GM23338 (cell line): ENCODE measurements around the gene BCAS3. TPM values are rescaled to one million over a fixed set of nuclear protein-coding genes. Genes with fewer than 3 reads are reported as not detected.

Experiments used
- ATAC-seq: fragments of 200-7000 bp; cut with Tn5 transposase; 3 replicates; pipeline ENCODE4 v1.9.1; 2020
- DNase-seq: peaks from one replicate; pipeline ENCODE4 v3.0.0-alpha.2; 2015; ENCODE audit warnings: low spot score
- H2AFZ ChIP-seq: fragments of 200-600 bp; sonication (generic); 2 replicates; pipeline ENCODE4 v1.8.0; 2016; ENCODE audit warnings: antibody characterized with exemption, mild to moderate bottlenecking, moderate library complexity
- H3F3A ChIP-seq: fragments of 200-600 bp; sonication (generic); replicated peaks from 2 replicates; pipeline ENCODE4 v1.8.0; 2017; ENCODE audit warnings: antibody characterized with exemption, mixed run types, low read depth
- H3K27ac ChIP-seq: fragments of 200-600 bp; sonication (generic); 2 replicates; pipeline ENCODE4 v1.6.1; 2016; ENCODE audit warnings: low read depth
- H3K27me3 ChIP-seq: fragments of 200-600 bp; sonication (generic); 2 replicates; pipeline ENCODE4 v1.8.0; 2016; ENCODE audit warnings: mild to moderate bottlenecking, mixed run types, moderate library complexity; ENCODE audit not compliant: insufficient read depth
- H3K36me3 ChIP-seq: fragments of 200-600 bp; sonication (generic); 2 replicates; pipeline ENCODE4 v1.8.0; 2016; ENCODE audit warnings: mild to moderate bottlenecking; ENCODE audit not compliant: insufficient read depth
- H3K4me1 ChIP-seq: fragments of 200-600 bp; sonication (generic); 2 replicates; pipeline ENCODE4 v1.8.0; 2016; ENCODE audit warnings: mild to moderate bottlenecking, moderate library complexity; ENCODE audit not compliant: insufficient read depth
- H3K4me2 ChIP-seq: fragments of 200-600 bp; sonication (generic); 2 replicates; pipeline ENCODE4 v1.7.1; 2017; ENCODE audit warnings: mixed run types
- H3K4me3 ChIP-seq: fragments of 200-600 bp; sonication (generic); 2 replicates; pipeline ENCODE4 v1.6.1; 2016; ENCODE audit warnings: mixed run types
- H3K79me2 ChIP-seq: fragments of 200-600 bp; sonication (generic); replicated peaks from 2 replicates; pipeline ENCODE4 v1.8.0; 2017; ENCODE audit warnings: mild to moderate bottlenecking; ENCODE audit not compliant: insufficient read depth
- H3K9me2 ChIP-seq: fragments of 200-600 bp; sonication (generic); 2 replicates; pipeline ENCODE4 v1.8.0; 2017; ENCODE audit not compliant: insufficient read depth
- H4K20me1 ChIP-seq: fragments of 200-600 bp; sonication (generic); replicated peaks from 2 replicates; pipeline ENCODE4 v1.8.0; 2017; ENCODE audit warnings: mild to moderate bottlenecking; ENCODE audit not compliant: insufficient read depth
- H3K27ac Mint-ChIP-seq: 2 replicates; pipeline ENCODE4 v1.8.0; 2020; ENCODE audit warnings: inconsistent platforms, mild to moderate bottlenecking, moderate library complexity, mixed read lengths
- H3K27me3 Mint-ChIP-seq: 3 replicates; pipeline ENCODE4 v1.8.0; 2022; ENCODE audit warnings: low read depth, mild to moderate bottlenecking, moderate library complexity, mixed read lengths, inconsistent platforms; ENCODE audit not compliant: insufficient read depth, poor library complexity
- H3K36me3 Mint-ChIP-seq: 3 replicates; pipeline ENCODE4 v1.8.0; 2021; ENCODE audit warnings: low read depth, mild to moderate bottlenecking, inconsistent platforms, moderate library complexity, mixed read lengths
- H3K4me1 Mint-ChIP-seq: 3 replicates; pipeline ENCODE4 v1.8.0; 2020; ENCODE audit warnings: mild to moderate bottlenecking, inconsistent platforms, mixed read lengths
- H3K4me3 Mint-ChIP-seq: 3 replicates; pipeline ENCODE4 v1.8.0; 2021; ENCODE audit warnings: moderate library complexity, mild to moderate bottlenecking, inconsistent platforms, mixed read lengths
- H3K9me3 Mint-ChIP-seq: 3 replicates; pipeline ENCODE4 v1.8.0; 2020; ENCODE audit warnings: moderate library complexity, mild to moderate bottlenecking, inconsistent platforms, mixed read lengths
- CREB1 ChIP-seq: fragments of 250-450 bp; sonication (Bioruptor Pico); IDR thresholded peaks from 2 replicates; pipeline ENCODE4 v1.5.0; 2020; ENCODE audit warnings: low read depth, mild to moderate bottlenecking, moderate library complexity
- EZH2 ChIP-seq: fragments of 200-600 bp; sonication (generic); IDR thresholded peaks from one replicate; pipeline ENCODE4 v1.8.0; 2017; ENCODE audit warnings: antibody characterized with exemption, mild to moderate bottlenecking, low read depth; ENCODE audit not compliant: unreplicated experiment
- EZH2phosphoT487 ChIP-seq: fragments of 200-600 bp; sonication (generic); IDR thresholded peaks from one replicate; pipeline ENCODE4 v1.8.1; 2018; ENCODE audit warnings: antibody characterized with exemption; ENCODE audit not compliant: unreplicated experiment
- JUNB ChIP-seq: IDR thresholded peaks from one replicate; pipeline ENCODE4 v1.6.1; 2016; ENCODE audit warnings: antibody characterized with exemption; ENCODE audit not compliant: unreplicated experiment
- NANOG ChIP-seq: IDR thresholded peaks from 2 replicates; pipeline ENCODE4 v1.6.1; 2016; ENCODE audit warnings: antibody characterized with exemption, borderline replicate concordance
- STAT1 ChIP-seq: IDR thresholded peaks from one replicate; pipeline ENCODE4 v1.6.1; 2016; ENCODE audit warnings: antibody characterized with exemption; ENCODE audit not compliant: unreplicated experiment
- ZNF114 ChIP-seq: fragments of 250-450 bp; sonication (Bioruptor Pico); IDR thresholded peaks from 2 replicates; pipeline ENCODE4 v1.5.0; 2020; ENCODE audit warnings: mild to moderate bottlenecking, moderate library complexity
- ZNF331 ChIP-seq: fragments of 250-450 bp; sonication (Bioruptor Pico); IDR thresholded peaks from 2 replicates; pipeline ENCODE4 v1.5.0; 2020; ENCODE audit warnings: low read depth, mild to moderate bottlenecking, moderate library complexity
- polyA plus RNA-seq: library from polyadenylated mRNA; unstranded; fragments of >200 nt; fragmentation: Nextera tagmentation; extraction: Ambion mirVana; gene quantifications from 2 replicates; pipeline ENCODE4 v1.2.1, GENCODE V29; 2016
- total RNA-seq: library from RNA; depleted of rRNA; stranded (reverse); fragments of >200 nt; shearing (Covaris generic); gene quantifications from 2 replicates; pipeline ENCODE4 v1.2.3, GENCODE V29; 2014
- TF ChIP-seq, protein P1 (sequence below): fragments of 250-450 bp; sonication (Bioruptor Pico); IDR thresholded peaks from 2 replicates; pipeline ENCODE4 v1.5.0; 2020; ENCODE audit warnings: mild to moderate bottlenecking, moderate library complexity
- TF ChIP-seq, protein P2 (sequence below): IDR thresholded peaks from 2 replicates; pipeline ENCODE4 v1.6.1; 2016; ENCODE audit warnings: antibody characterized with exemption
- TF ChIP-seq, protein P3 (sequence below): IDR thresholded peaks from one replicate; pipeline ENCODE4 v1.6.1; 2018; ENCODE audit warnings: antibody characterized with exemption; ENCODE audit not compliant: unreplicated experiment

The BCAS3 gene
- total and polyA plus RNA-seq, 2 experiments from 2014 or later: 8.2 to 28.0 TPM

DNA sequence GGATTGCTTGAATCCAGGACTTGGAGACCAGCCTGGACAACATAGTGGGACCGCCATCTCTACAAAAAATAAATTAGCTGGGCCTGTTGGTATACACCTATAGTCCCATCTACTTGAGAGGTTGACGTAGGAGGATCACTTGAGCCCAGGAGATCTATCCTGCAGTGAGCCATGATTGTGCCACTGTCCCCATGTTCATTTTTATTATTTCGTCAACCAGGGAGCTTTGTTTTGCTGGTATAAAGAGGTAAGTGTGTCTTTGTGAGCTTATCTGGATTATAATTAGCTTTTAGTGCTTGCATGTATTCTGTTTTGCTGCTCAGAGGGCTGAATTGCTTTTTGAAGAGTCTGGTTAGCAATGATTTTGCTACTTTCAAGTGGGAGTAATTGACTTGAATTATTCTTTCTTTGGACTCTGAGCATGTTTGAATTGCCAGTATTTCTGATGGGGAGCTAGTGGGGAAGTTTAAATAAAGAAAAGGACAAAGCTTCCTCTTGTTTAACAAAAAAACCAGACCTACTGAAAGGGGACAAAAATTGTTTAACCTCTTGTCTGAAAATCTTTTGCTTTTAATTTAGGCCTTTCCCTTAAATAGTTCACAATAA, 31.6 kb upstream of the BCAS3 start (continued):
- TF ChIP-seq, protein P1, sequence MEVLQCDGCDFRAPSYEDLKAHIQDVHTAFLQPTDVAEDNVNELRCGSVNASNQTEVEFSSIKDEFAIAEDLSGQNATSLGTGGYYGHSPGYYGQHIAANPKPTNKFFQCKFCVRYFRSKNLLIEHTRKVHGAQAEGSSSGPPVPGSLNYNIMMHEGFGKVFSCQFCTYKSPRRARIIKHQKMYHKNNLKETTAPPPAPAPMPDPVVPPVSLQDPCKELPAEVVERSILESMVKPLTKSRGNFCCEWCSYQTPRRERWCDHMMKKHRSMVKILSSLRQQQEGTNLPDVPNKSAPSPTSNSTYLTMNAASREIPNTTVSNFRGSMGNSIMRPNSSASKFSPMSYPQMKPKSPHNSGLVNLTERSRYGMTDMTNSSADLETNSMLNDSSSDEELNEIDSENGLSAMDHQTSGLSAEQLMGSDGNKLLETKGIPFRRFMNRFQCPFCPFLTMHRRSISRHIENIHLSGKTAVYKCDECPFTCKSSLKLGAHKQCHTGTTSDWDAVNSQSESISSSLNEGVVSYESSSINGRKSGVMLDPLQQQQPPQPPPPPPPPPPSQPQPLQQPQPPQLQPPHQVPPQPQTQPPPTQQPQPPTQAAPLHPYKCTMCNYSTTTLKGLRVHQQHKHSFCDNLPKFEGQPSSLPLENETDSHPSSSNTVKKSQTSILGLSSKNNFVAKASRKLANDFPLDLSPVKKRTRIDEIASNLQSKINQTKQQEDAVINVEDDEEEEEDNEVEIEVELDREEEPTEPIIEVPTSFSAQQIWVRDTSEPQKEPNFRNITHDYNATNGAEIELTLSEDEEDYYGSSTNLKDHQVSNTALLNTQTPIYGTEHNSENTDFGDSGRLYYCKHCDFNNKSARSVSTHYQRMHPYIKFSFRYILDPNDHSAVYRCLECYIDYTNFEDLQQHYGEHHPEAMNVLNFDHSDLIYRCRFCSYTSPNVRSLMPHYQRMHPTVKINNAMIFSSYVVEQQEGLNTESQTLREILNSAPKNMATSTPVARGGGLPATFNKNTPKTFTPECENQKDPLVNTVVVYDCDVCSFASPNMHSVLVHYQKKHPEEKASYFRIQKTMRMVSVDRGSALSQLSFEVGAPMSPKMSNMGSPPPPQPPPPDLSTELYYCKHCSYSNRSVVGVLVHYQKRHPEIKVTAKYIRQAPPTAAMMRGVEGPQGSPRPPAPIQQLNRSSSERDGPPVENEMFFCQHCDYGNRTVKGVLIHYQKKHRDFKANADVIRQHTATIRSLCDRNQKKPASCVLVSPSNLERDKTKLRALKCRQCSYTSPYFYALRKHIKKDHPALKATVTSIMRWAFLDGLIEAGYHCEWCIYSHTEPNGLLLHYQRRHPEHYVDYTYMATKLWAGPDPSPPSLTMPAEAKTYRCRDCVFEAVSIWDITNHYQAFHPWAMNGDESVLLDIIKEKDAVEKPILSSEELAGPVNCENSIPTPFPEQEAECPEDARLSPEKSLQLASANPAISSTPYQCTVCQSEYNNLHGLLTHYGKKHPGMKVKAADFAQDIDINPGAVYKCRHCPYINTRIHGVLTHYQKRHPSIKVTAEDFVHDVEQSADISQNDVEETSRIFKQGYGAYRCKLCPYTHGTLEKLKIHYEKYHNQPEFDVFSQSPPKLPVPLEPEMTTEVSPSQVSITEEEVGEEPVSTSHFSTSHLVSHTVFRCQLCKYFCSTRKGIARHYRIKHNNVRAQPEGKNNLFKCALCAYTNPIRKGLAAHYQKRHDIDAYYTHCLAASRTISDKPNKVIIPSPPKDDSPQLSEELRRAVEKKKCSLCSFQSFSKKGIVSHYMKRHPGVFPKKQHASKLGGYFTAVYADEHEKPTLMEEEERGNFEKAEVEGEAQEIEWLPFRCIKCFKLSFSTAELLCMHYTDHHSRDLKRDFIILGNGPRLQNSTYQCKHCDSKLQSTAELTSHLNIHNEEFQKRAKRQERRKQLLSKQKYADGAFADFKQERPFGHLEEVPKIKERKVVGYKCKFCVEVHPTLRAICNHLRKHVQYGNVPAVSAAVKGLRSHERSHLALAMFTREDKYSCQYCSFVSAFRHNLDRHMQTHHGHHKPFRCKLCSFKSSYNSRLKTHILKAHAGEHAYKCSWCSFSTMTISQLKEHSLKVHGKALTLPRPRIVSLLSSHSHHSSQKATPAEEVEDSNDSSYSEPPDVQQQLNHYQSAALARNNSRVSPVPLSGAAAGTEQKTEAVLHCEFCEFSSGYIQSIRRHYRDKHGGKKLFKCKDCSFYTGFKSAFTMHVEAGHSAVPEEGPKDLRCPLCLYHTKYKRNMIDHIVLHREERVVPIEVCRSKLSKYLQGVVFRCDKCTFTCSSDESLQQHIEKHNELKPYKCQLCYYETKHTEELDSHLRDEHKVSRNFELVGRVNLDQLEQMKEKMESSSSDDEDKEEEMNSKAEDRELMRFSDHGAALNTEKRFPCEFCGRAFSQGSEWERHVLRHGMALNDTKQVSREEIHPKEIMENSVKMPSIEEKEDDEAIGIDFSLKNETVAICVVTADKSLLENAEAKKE (CRISPR knock-in tag): no peak
- TF ChIP-seq JUNB: no peak
- TF ChIP-seq EZH2: no peak
- TF ChIP-seq EZH2phosphoT487: no peak
- TF ChIP-seq NANOG: no peak
- no peak for TF ChIP-seq ZNF331 (CRISPR knock-in tag)
- no peak for TF ChIP-seq ZNF114

DNA sequence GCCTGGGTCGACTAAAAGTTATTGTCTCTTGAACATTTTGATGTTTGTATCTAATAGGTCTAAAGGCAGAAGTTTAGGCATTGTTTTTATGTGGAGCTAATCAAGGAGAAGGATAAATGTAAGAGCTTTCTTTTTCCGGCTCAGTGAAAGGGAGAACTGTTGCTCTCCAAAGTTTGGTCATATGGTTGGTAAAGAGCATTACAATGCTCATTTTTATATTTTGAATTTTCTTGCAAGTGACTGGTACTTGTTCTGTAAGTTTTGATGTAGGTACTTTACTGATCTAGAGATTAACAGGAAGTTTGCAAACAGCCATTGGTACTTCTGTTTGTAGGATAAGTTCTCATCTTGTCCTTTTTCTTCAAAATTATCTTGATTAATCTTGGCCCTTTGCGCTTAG, 30.9 kb upstream of the BCAS3 start:
- Histone ChIP-seq H3K4me2 (no peak overlapping the region), H3K9me2 (no peaks in the 10 kb centered on the region), H3F3A (no peaks in the 10 kb centered on the region), H2AFZ (no peak overlapping the region), H3K36me3 (no peaks in the 10 kb centered on the region), H3K4me3 (no peak overlapping the region), H4K20me1 (no peaks in the 10 kb centered on the region; the same call in none of the 2 replicates), H3K27ac (no peak overlapping the region), H3K27me3 (no peaks in the 10 kb centered on the region), H3K79me2 (peaks cover 27% of the 10 kb centered on the region), H3K4me1 (no peaks in the 10 kb centered on the region)
- DNase-seq (no peak), ATAC-seq (no peak)
- peaks cover 29% of the 10 kb centered on the region for H3K36me3 Mint-ChIP-seq
- H3K4me1 Mint-ChIP-seq: no peaks in the 10 kb centered on the region
- peaks cover 8% of the 10 kb centered on the region for H3K27me3 Mint-ChIP-seq
- no peak overlapping the region for H3K27ac Mint-ChIP-seq
- H3K9me3 Mint-ChIP-seq: no peaks in the 10 kb centered on the region
- no peak overlapping the region for H3K4me3 Mint-ChIP-seq
- TF ChIP-seq EZH2 (no peak), ZNF331 (CRISPR knock-in tag) (no peak), STAT1 (no peak), CREB1 (no peak)
- TF ChIP-seq, protein P2, sequence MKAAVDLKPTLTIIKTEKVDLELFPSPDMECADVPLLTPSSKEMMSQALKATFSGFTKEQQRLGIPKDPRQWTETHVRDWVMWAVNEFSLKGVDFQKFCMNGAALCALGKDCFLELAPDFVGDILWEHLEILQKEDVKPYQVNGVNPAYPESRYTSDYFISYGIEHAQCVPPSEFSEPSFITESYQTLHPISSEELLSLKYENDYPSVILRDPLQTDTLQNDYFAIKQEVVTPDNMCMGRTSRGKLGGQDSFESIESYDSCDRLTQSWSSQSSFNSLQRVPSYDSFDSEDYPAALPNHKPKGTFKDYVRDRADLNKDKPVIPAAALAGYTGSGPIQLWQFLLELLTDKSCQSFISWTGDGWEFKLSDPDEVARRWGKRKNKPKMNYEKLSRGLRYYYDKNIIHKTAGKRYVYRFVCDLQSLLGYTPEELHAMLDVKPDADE: no peak
- TF ChIP-seq, protein P3, sequence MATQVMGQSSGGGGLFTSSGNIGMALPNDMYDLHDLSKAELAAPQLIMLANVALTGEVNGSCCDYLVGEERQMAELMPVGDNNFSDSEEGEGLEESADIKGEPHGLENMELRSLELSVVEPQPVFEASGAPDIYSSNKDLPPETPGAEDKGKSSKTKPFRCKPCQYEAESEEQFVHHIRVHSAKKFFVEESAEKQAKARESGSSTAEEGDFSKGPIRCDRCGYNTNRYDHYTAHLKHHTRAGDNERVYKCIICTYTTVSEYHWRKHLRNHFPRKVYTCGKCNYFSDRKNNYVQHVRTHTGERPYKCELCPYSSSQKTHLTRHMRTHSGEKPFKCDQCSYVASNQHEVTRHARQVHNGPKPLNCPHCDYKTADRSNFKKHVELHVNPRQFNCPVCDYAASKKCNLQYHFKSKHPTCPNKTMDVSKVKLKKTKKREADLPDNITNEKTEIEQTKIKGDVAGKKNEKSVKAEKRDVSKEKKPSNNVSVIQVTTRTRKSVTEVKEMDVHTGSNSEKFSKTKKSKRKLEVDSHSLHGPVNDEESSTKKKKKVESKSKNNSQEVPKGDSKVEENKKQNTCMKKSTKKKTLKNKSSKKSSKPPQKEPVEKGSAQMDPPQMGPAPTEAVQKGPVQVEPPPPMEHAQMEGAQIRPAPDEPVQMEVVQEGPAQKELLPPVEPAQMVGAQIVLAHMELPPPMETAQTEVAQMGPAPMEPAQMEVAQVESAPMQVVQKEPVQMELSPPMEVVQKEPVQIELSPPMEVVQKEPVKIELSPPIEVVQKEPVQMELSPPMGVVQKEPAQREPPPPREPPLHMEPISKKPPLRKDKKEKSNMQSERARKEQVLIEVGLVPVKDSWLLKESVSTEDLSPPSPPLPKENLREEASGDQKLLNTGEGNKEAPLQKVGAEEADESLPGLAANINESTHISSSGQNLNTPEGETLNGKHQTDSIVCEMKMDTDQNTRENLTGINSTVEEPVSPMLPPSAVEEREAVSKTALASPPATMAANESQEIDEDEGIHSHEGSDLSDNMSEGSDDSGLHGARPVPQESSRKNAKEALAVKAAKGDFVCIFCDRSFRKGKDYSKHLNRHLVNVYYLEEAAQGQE: no peak
